Tibial nerve (tissue), 4 donors: ENCODE measurements around the gene ORMDL2. TPM values are rescaled to one million over a fixed set of nuclear protein-coding genes. Genes with fewer than 3 reads are reported as not detected.

Experiments used
- DNase-seq, 2 donors: peaks; one replicate each; pipeline ENCODE4 v3.0.0-alpha.2; 2019; ENCODE audit warnings: low spot score in 2 of 2
- H3K27ac ChIP-seq, 4 donors: fragments of 200-600 bp; sonication (generic) in 3 of 4; one replicate each; pipeline ENCODE4 v1.5.1; 2017 to 2019; ENCODE audit warnings: mild to moderate bottlenecking in 1 of 4
- H3K27me3 ChIP-seq, 2 donors: fragments of 200-600 bp; sonication (generic) in 1 of 2; one replicate each; pipeline versions ENCODE4 v1.5.1 to v1.6.0; 2017 to 2019
- H3K36me3 ChIP-seq, 3 donors: fragments of 200-600 bp; sonication (generic); one replicate each; pipeline ENCODE4 v1.5.1; 2018 to 2019
- H3K4me1 ChIP-seq, 4 donors: fragments of 200-600 bp; sonication (generic) in 3 of 4; one replicate each; pipeline ENCODE4 v1.5.1; 2017 to 2019
- H3K4me3 ChIP-seq, 4 donors: fragments of 200-600 bp; sonication (generic) in 3 of 4; one replicate each; pipeline ENCODE4 v1.5.1; 2017 to 2019; ENCODE audit warnings: mild to moderate bottlenecking in 1 of 4, moderate library complexity in 1 of 4
- H3K9me3 ChIP-seq, 4 donors: fragments of 200-600 bp; sonication (generic) in 3 of 4; one replicate each; pipeline ENCODE4 v1.5.1; 2017 to 2019
- CTCF ChIP-seq, 5 experiments: fragments of 200-600 bp in 3 of 5; fragments of 450-650 bp in 2 of 5; sonication (generic) in 3 of 5; IDR thresholded peaks; one replicate each; pipeline ENCODE4 v1.5.1; 2016 to 2019; ENCODE audit warnings: antibody characterized with exemption in 5 of 5, mild to moderate bottlenecking in 3 of 5, moderate library complexity in 2 of 5
- EP300 ChIP-seq, 2 donors: sonication (generic); formaldehyde crosslinking; IDR thresholded peaks; one replicate each; pipeline ENCODE4 v1.6.1; 2017; ENCODE audit warnings: antibody characterized with exemption in 2 of 2, mild to moderate bottlenecking in 1 of 2
- POLR2A ChIP-seq, 2 donors: fragments of 450-650 bp; IDR thresholded peaks; one replicate each; pipeline ENCODE4 v1.6.1; 2017; ENCODE audit warnings: antibody characterized with exemption in 2 of 2, mild to moderate bottlenecking in 2 of 2, moderate library complexity in 2 of 2
- WGBS, 2 donors: methylation state at CpG; one replicate each; pipeline ENCODE4 v1.1.5; 2018; 5-methylcytosine and 5-hydroxymethylcytosine counted together
- total RNA-seq, 4 donors: library from RNA; depleted of rRNA; stranded (reverse); fragments of >200 nt; gene quantifications; one replicate each; pipeline ENCODE4 v1.1.0, GENCODE V29; 2016

The ORMDL2 gene
- total RNA-seq, 4 donors from 2014 or later: 12.9 to 18.6 (median 14.5) TPM

- no peak for TF ChIP-seq EP300 (IDR thresholded peaks at IDR 0.05)
- no peak for TF ChIP-seq POLR2A (IDR thresholded peaks at IDR 0.05)
- no peak for TF ChIP-seq CTCF (IDR thresholded peaks at IDR 0.05)
- 92 to 93% methylated on average over 8 of the region's 8 CpGs for WGBS, 2 donors
- no peak for DNase-seq
- H3K27me3 ChIP-seq: no peaks in the 10 kb centered on the region
- peaks cover 0 to 47% (median 5%) of the 10 kb centered on the region in 3 donors for H3K36me3 ChIP-seq
- H3K9me3 ChIP-seq: no peaks in the 10 kb centered on the region
- H3K4me1 ChIP-seq: peaks cover 0 to 26% (median 0%) of the 10 kb centered on the region in 4 donors
- no peak overlapping the region for H3K27ac ChIP-seq
- no peak overlapping the region for H3K4me3 ChIP-seq
Observed at GRCh38 chr12:55806982-55807381, 10.9 kb upstream of the ORMDL2 start.

GRCh38 chr12:55809274-55809673 lies 8.6 kb upstream of the ORMDL2 start:
- Histone ChIP-seq H3K4me1 (peaks cover 0 to 44% (median 0%) of the 10 kb centered on the region in 4 donors), H3K27me3 (no peaks in the 10 kb centered on the region), H3K27ac (no peak overlapping the region), H3K36me3 (peaks cover 0 to 40% (median 0%) of the 10 kb centered on the region in 3 donors), H3K4me3 (no peak overlapping the region), H3K9me3 (no peaks in the 10 kb centered on the region)
- TF ChIP-seq EP300 (IDR thresholded peaks at IDR 0.05): no peak
- TF ChIP-seq CTCF (IDR thresholded peaks at IDR 0.05): no peak
- no peak for TF ChIP-seq POLR2A (IDR thresholded peaks at IDR 0.05)
- DNase-seq: no peak
- WGBS, 2 donors: 79 to 80% methylated on average over 5 of the region's 5 CpGs

DNA sequence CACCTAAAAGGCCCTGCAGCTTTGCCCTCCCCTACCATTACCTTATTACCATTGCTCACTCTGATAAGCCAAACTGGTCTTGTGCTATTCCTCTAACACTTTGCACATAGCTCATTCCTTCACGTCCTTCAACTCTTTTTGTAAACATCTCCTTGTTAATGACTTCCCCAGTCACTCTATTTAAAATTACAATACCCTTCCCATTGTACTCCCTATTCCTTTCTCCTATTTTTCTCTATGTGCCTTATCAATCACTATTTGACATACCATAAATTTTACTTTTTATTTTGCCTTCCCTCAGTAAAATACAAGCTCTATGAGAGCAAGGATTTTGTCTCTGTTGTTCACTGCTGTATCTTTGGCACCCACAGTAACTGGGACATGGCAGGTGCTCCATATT lies 5.8 kb upstream of the ORMDL2 start:
- 22 to 24% methylated on average over 1 of the region's 1 CpG for WGBS, 2 donors
- no peak for DNase-seq
- TF ChIP-seq EP300 (IDR thresholded peaks at IDR 0.05) (no peak), POLR2A (IDR thresholded peaks at IDR 0.05) (no peak), CTCF (IDR thresholded peaks at IDR 0.05) (no peak)
- Histone ChIP-seq H3K9me3 (no peaks in the 10 kb centered on the region), H3K4me3 (no peak overlapping the region), H3K4me1 (peaks cover 5 to 63% (median 11%) of the 10 kb centered on the region in 4 donors), H3K27ac (no peak overlapping the region), H3K27me3 (no peaks in the 10 kb centered on the region), H3K36me3 (peaks cover 0 to 36% (median 0%) of the 10 kb centered on the region in 3 donors)

- Histone ChIP-seq H3K27ac (no peak overlapping the region), H3K27me3 (peaks cover 0 to 1% of the 10 kb centered on the region in 2 donors), H3K36me3 (peaks cover 0 to 25% (median 0%) of the 10 kb centered on the region in 3 donors), H3K4me3 (no peak overlapping the region), H3K9me3 (no peaks in the 10 kb centered on the region), H3K4me1 (peaks cover 8 to 74% (median 17%) of the 10 kb centered on the region in 4 donors)
- no peak for DNase-seq
- no peak for TF ChIP-seq CTCF (IDR thresholded peaks at IDR 0.05)
- TF ChIP-seq POLR2A (IDR thresholded peaks at IDR 0.05): no peak
- TF ChIP-seq EP300 (IDR thresholded peaks at IDR 0.05): no peak
Observed at GRCh38 chr12:55814257-55814656, 3.6 kb upstream of the ORMDL2 start.

DNA sequence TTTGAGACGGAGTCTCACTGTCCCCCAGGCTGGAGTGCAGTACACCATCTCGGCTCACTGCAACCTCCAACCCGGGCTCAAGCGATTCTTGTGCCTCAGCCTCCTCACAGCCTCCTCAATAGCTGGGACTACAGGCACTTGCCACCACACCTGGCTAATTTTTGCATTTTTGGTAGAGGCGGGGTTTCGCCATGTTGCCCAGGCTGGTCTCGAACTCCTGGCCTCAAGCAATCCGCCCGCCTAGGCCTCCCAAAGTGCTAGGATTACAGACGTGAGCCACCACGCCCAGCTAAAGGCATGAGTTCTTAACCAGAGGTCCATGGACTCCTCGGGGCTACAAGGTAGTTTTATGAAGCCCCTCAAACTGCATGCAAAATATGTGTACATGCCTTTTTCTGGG lies 2.4 kb upstream of the ORMDL2 start:
- no peak for DNase-seq
- Histone ChIP-seq H3K4me3 (no peak overlapping the region), H3K9me3 (no peaks in the 10 kb centered on the region), H3K4me1 (peaks cover 8 to 72% (median 17%) of the 10 kb centered on the region in 4 donors), H3K36me3 (peaks cover 0 to 32% (median 4%) of the 10 kb centered on the region in 3 donors), H3K27ac (no peak overlapping the region), H3K27me3 (peaks cover 0 to 3% of the 10 kb centered on the region in 2 donors)
- WGBS, 2 donors: 80% methylated on average over 12 of the region's 12 CpGs
- TF ChIP-seq POLR2A (IDR thresholded peaks at IDR 0.05) (no peak), EP300 (IDR thresholded peaks at IDR 0.05) (no peak), CTCF (IDR thresholded peaks at IDR 0.05) (no peak)
